NB4 (cell line): ENCODE data around the gene APCDD1L.

Source experiments
- DNase-seq: peaks from one replicate; pipeline ENCODE4 v3.0.0; 2010; ENCODE audit warnings: low read depth
- H3K4me3 ChIP-seq: one replicate; pipeline ENCODE4 v1.5.1; 2011; ENCODE audit warnings: mild to moderate bottlenecking, low read depth, low read length, moderate library complexity
- MYC ChIP-seq: IDR thresholded peaks from 2 replicates; pipeline ENCODE4 v1.6.1; 2011; ENCODE audit warnings: low read depth, low read length
- POLR2A ChIP-seq: IDR thresholded peaks from 2 replicates; pipeline ENCODE4 v1.6.1; 2011; ENCODE audit warnings: mild to moderate bottlenecking; ENCODE audit not compliant: insufficient read length; ENCODE audit errors: extremely low read depth
- TF ChIP-seq, protein P1 (sequence below): IDR thresholded peaks from 2 replicates; pipeline ENCODE4 v1.6.1; 2011; ENCODE audit warnings: low read depth, low read length
- TF ChIP-seq, protein P2 (sequence below): IDR thresholded peaks from one replicate; pipeline ENCODE4 v1.5.1; 2012; ENCODE audit warnings: low read depth, low read length

Gene APCDD1L

DNA sequence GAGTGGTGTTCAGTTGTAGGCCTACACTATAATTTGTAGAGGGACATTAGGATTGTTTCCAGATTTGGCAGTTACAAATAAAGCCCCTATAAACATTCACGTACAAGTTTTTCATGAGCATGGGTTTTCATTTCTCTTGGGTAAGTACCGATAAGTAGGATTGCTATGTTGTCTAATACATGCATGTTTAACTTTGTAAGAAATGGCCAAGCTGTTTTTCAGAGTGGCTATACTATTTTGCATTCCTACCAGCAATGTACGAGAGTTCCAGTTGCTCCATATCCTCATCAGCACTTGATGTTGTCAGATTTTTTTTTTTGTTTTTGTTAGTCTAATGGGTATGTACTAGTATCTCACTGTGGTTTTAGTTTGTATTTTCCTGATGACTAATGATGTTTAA lies 11.2 kb upstream of the APCDD1L start:
- no peak for TF ChIP-seq MYC
- TF ChIP-seq, protein P1, sequence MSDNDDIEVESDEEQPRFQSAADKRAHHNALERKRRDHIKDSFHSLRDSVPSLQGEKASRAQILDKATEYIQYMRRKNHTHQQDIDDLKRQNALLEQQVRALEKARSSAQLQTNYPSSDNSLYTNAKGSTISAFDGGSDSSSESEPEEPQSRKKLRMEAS: no peak
- TF ChIP-seq POLR2A: no peak
- no peak overlapping the region for H3K4me3 ChIP-seq
- no peak for DNase-seq

DNA sequence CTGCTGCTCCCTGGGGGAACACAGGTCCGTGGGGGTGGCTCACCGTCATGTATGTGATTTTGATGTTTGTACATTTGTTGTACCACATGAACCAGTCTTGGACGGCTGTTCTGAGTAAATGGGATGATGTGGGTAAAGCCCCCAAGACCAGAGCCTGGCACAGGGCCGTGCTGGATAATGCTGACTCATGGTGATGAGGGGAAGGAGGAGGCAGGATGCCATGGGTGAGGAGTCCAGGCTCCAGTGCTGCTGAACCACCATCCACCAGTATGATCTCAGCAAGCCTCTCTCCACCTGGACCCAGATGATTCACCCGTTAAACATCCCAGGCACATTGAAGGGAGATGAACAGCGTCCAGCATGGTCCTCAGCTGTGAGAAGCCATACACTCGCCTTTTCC lies 9.6 kb upstream of the APCDD1L start:
- no peak for DNase-seq
- TF ChIP-seq, protein P2, sequence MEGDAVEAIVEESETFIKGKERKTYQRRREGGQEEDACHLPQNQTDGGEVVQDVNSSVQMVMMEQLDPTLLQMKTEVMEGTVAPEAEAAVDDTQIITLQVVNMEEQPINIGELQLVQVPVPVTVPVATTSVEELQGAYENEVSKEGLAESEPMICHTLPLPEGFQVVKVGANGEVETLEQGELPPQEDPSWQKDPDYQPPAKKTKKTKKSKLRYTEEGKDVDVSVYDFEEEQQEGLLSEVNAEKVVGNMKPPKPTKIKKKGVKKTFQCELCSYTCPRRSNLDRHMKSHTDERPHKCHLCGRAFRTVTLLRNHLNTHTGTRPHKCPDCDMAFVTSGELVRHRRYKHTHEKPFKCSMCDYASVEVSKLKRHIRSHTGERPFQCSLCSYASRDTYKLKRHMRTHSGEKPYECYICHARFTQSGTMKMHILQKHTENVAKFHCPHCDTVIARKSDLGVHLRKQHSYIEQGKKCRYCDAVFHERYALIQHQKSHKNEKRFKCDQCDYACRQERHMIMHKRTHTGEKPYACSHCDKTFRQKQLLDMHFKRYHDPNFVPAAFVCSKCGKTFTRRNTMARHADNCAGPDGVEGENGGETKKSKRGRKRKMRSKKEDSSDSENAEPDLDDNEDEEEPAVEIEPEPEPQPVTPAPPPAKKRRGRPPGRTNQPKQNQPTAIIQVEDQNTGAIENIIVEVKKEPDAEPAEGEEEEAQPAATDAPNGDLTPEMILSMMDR: no peak
- no peak for TF ChIP-seq POLR2A
- no peak for TF ChIP-seq MYC
- TF ChIP-seq, protein P1: no peak
- H3K4me3 ChIP-seq: no peak overlapping the region

GRCh38 chr20:58523971-58524315 lies 8.7 kb upstream of the APCDD1L start:
- H3K4me3 ChIP-seq: no peak overlapping the region
- no peak for DNase-seq
- TF ChIP-seq, protein P2: no peak
- no peak for TF ChIP-seq POLR2A
- TF ChIP-seq MYC: no peak
- TF ChIP-seq, protein P1: no peak

GRCh38 chr20:58523072-58523970 lies 8.1 kb upstream of the APCDD1L start:
- no peak for DNase-seq
- no peak overlapping the region for H3K4me3 ChIP-seq
- TF ChIP-seq, protein P1: no peak
- TF ChIP-seq, protein P2: no peak
- no peak for TF ChIP-seq POLR2A
- no peak for TF ChIP-seq MYC

DNA sequence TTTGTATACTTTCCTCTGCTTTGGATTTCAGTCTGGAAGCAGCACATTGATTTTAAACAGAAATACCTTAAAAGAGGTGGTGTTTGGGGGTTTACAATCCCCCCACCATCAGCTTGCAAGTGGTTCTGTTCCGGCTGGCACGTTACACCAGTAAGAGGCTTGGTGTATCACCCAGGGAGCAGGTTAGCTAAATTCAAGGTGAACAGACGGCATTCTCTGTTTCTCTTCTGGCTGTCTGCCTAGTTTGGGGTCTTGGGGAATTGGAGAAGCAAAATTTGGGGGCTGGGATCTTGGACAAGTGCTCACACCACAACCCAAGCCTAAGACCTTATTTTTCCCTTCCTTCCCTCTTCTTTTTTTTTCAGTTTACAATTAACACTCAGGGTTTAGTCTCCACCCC lies 7.5 kb upstream of the APCDD1L start:
- DNase-seq: no peak
- TF ChIP-seq, protein P2: no peak
- TF ChIP-seq, protein P1: no peak
- TF ChIP-seq MYC: no peak
- no peak for TF ChIP-seq POLR2A
- no peak overlapping the region for H3K4me3 ChIP-seq

DNA sequence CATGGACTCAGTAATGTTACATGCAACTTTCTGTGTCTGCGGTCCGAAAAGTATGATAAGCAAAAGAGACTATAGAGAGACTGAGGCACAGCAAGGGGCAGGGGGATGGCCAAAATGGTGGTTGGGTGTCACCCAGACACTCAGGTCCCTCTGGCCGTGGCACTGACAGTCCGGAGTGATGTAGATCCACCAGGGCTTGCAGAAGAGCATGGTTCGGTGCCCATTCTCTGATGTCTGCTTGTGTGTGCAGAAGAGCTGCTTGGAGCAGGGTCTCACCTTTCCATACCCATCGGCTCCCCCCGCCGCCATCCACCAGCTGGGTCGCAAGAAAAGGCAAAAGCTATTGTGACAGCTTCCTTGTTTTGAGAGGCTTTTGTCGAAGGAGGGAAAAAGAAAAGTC lies 6.6 kb upstream of the APCDD1L start:
- TF ChIP-seq, protein P2: no peak
- TF ChIP-seq MYC (no peak), POLR2A (no peak)
- TF ChIP-seq, protein P1: no peak
- H3K4me3 ChIP-seq: no peak overlapping the region
- no peak for DNase-seq
